Vagina (tissue), 2 donors: ENCODE data around the gene TEX51.

Experiments used
- CTCF ChIP-seq, 3 experiments: fragments of 450-650 bp in 2 of 3; fragments of 200-600 bp in 1 of 3; sonication (generic) in 1 of 3; IDR thresholded peaks; one replicate each; pipeline ENCODE4 v1.5.1; 2017 to 2019; ENCODE audit warnings: antibody characterized with exemption in 3 of 3, mild to moderate bottlenecking in 2 of 3, moderate library complexity in 2 of 3
- POLR2A ChIP-seq, 2 donors: fragments of 450-650 bp; IDR thresholded peaks; one replicate each; pipeline ENCODE4 v1.6.1; 2017; ENCODE audit warnings: antibody characterized with exemption in 2 of 2, mild to moderate bottlenecking in 2 of 2, moderate library complexity in 2 of 2
- POLR2AphosphoS5 ChIP-seq, 2 donors: sonication (generic); formaldehyde crosslinking; IDR thresholded peaks; one replicate each; pipeline ENCODE4 v1.9.0; 2017; ENCODE audit warnings: antibody characterized with exemption in 2 of 2, mild to moderate bottlenecking in 2 of 2, low read depth in 1 of 2; ENCODE audit not compliant: insufficient read depth in 1 of 2

GRCh38 chr2:126880324-126880723 is 18.4 kb upstream of the TEX51 start:
- no peak for TF ChIP-seq CTCF (IDR thresholded peaks at IDR 0.05)
- TF ChIP-seq POLR2A (IDR thresholded peaks at IDR 0.05) = no peak
- TF ChIP-seq POLR2AphosphoS5 (IDR thresholded peaks at IDR 0.05; ENCODE audit: insufficient read depth in 1 of 2, low read depth in 1 of 2) = no peak
